ENCODE results near the gene DOCK10. TPM values are rescaled to one million over a fixed set of nuclear protein-coding genes. Genes with fewer than 3 reads are reported as not detected.

The DOCK10 gene
- polyA plus RNA-seq, 1 experiment: 53.0 TPM

DNA sequence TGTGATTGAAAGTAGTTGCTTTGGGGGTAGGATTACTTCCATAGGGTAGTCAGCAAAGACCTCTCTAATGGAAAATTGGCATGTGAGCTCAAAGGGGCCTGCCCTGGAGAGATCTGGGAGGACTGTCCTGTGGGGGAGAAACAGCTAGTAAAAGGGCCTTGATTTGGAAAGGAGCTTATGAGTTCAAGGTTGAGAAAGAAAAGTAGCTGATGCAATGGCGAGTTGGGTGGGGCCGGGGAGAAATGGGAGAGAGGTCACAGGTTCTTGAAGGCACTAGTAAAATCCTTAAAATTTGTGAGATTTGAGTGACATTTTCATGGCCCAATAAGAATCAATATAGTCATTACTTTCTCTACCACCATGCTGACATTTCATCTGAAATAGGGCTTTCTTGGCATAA lies 244.1 kb downstream of the DOCK10 start:
- TF ChIP-seq, protein P1, sequence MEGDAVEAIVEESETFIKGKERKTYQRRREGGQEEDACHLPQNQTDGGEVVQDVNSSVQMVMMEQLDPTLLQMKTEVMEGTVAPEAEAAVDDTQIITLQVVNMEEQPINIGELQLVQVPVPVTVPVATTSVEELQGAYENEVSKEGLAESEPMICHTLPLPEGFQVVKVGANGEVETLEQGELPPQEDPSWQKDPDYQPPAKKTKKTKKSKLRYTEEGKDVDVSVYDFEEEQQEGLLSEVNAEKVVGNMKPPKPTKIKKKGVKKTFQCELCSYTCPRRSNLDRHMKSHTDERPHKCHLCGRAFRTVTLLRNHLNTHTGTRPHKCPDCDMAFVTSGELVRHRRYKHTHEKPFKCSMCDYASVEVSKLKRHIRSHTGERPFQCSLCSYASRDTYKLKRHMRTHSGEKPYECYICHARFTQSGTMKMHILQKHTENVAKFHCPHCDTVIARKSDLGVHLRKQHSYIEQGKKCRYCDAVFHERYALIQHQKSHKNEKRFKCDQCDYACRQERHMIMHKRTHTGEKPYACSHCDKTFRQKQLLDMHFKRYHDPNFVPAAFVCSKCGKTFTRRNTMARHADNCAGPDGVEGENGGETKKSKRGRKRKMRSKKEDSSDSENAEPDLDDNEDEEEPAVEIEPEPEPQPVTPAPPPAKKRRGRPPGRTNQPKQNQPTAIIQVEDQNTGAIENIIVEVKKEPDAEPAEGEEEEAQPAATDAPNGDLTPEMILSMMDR (IDR thresholded peaks at IDR 0.05; ENCODE audit: low read depth, low read length): no peak
- Histone ChIP-seq H3K9me3 (ENCODE audit: control insufficient read depth, insufficient read depth, low read length) (no peaks in the 10 kb centered on the region), H3K4me3 (ENCODE audit: low read depth, low read length) (no peak overlapping the region), H3K27ac (ENCODE audit: low read depth, low read length) (no peak overlapping the region), H3K27me3 (ENCODE audit: control insufficient read depth, insufficient read depth, low read length) (no peaks in the 10 kb centered on the region)
- ChIA-PET POLR2A (no interaction called here), CTCF (no interaction called here)
- no peak for DNase-seq (ENCODE audit: low read depth, low spot score)

DNA sequence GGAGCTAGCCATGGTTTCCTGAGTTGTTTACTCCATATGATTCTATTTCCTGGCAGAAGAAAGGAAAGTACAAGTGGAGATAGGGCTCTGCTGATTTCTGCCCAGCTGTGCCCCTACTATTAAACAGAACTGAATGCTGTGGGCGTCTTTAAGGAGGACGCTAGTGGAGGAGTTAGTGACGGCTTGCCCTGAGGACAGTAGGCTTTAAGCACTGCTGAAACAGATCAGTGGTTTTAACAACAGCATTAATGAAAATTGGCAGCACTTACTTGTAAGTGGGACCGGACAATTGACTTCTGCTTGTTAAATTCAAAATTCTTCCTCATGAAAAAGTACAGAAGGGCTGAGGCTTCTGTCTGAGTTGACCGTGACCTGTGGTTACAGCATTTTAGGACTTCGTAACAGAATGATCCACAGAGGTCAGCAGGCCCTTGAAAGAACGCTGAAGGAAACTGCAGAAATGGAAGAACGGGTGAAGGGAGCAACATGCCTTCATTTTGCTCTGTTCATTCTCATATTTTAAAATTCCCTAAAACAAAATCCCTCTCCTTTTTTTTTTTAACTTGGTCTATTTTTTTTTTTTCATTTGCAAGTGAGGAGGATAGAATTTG lies 245.5 kb downstream of the DOCK10 start:
- TF ChIP-seq, protein P1 (IDR thresholded peaks at IDR 0.05; ENCODE audit: low read depth, low read length): no peak
- ChIA-PET CTCF (no interaction called here), POLR2A (no interaction called here)
- H3K27me3 ChIP-seq (ENCODE audit: control insufficient read depth, insufficient read depth, low read length): no peaks in the 10 kb centered on the region
- H3K4me3 ChIP-seq (ENCODE audit: low read depth, low read length): no peak overlapping the region
- no peak overlapping the region for H3K27ac ChIP-seq (ENCODE audit: low read depth, low read length)
- no peaks in the 10 kb centered on the region for H3K9me3 ChIP-seq (ENCODE audit: control insufficient read depth, insufficient read depth, low read length)
- DNase-seq (ENCODE audit: low read depth, low spot score): no peak

DNA sequence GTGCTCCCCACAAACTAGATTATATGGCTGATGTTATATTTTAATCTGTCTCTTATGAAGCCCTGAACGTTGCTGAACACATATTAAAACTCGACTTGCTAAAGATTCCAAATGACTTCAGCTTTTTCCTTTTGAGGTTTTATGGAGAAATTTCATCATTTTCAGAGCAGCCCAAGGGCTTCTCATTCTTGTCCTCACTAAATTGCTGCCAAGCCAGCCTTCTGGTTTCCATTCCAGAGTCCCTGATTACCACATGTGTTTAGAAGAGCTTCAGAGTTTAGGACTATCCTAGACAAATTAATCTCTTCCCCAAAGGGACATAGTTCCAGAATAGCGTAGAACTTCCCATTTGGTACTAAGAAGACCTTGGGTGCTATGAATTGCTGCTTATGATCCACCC lies 248.3 kb downstream of the DOCK10 start:
- Histone ChIP-seq H3K27ac (ENCODE audit: low read depth, low read length) (no peak overlapping the region), H3K9me3 (ENCODE audit: control insufficient read depth, insufficient read depth, low read length) (no peaks in the 10 kb centered on the region), H3K4me3 (ENCODE audit: low read depth, low read length) (no peak overlapping the region), H3K27me3 (ENCODE audit: control insufficient read depth, insufficient read depth, low read length) (no peaks in the 10 kb centered on the region)
- ChIA-PET CTCF (no interaction called here), POLR2A (no interaction called here)
- TF ChIP-seq, protein P1 (IDR thresholded peaks at IDR 0.05; ENCODE audit: low read depth, low read length): no peak
- DNase-seq (ENCODE audit: low read depth, low spot score): no peak

DNA sequence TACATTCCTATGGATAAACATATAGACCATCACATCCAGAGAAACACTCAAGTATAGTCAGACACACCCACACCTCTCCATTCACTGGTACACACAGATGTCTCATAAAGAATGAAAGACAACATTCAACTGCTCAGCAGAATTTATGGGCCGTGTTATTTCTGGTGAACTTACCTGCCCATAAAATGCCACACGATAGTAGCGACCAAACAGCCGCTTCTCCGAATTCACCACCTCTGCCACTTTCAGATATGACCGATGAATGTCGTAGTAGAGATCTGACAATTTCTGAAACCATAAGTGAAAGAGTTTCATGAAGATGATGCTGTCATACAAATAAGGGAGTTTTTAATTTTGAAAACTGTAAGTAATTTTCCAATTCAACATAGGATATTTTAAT lies 255.4 kb downstream of the DOCK10 start:
- CTCF ChIA-PET: interaction anchor here (3.5 kb wide), 1 partner anchor 10 kb away, joined by 29 read pairs; no protein-coding TSS in a partner anchor
- POLR2A ChIA-PET: no interaction called here

DNA sequence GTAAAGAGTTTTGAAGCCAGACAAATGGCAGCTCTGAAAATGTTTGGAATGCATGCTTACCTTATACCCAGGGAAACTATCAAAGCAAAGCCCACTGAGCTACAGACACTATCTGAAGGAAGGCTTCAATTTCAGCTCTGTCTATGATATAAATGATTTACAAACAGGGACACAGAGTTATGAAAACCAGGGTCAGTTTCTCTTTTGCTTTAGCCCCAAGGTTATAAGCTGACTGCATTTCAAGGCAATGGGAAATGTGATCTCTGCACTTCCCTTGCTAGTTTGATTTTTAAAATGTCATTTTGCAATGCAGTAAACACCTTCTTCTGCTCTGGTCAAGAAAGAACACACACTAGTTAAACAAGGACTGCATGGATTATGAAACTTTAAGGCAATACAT lies 260.9 kb downstream of the DOCK10 start:
- DNase-seq (ENCODE audit: low read depth, low spot score): no peak
- no peaks in the 10 kb centered on the region for H3K27me3 ChIP-seq (ENCODE audit: control insufficient read depth, insufficient read depth, low read length)
- H3K4me3 ChIP-seq (ENCODE audit: low read depth, low read length): no peak overlapping the region
- no peaks in the 10 kb centered on the region for H3K9me3 ChIP-seq (ENCODE audit: control insufficient read depth, insufficient read depth, low read length)
- TF ChIP-seq, protein P1 (IDR thresholded peaks at IDR 0.05; ENCODE audit: low read depth, low read length): no peak
- H3K27ac ChIP-seq (ENCODE audit: low read depth, low read length): no peak overlapping the region
- POLR2A ChIA-PET: interaction anchor here (0.6 kb wide), 1 partner anchor 105 kb away, joined by 4 read pairs; no protein-coding TSS in a partner anchor
- CTCF ChIA-PET: interaction anchor here (0.7 to 3.0 kb wide), 6 partner anchors 9 to 413 kb away, joined by 3 to 28 read pairs (median 4); no protein-coding TSS in a partner anchor

More for the DNA sequence above, 255.4 kb downstream of the DOCK10 start:
- H3K4me3 ChIP-seq (ENCODE audit: low read depth, low read length): no peak overlapping the region
- no peaks in the 10 kb centered on the region for H3K27me3 ChIP-seq (ENCODE audit: control insufficient read depth, insufficient read depth, low read length)
- TF ChIP-seq, protein P1 (IDR thresholded peaks at IDR 0.05; ENCODE audit: low read depth, low read length): no peak
- no peak overlapping the region for H3K27ac ChIP-seq (ENCODE audit: low read depth, low read length)
- H3K9me3 ChIP-seq (ENCODE audit: control insufficient read depth, insufficient read depth, low read length): no peaks in the 10 kb centered on the region
- no peak for DNase-seq (ENCODE audit: low read depth, low spot score)
